Measurements from ENCODE around the gene MAP4K3. TPM values are rescaled to one million over a fixed set of nuclear protein-coding genes. Genes with fewer than 3 reads are reported as not detected.
A peak's percentile ranks its signal among the peaks of the same experiment; 100 is the strongest.

The MAP4K3 gene
- total and polyA plus RNA-seq, 9 of the 15 experiments (the other 6 are each of a cell fraction or from before 2014, with no cell fraction given): 3.1 to 30.0 (median 16.9) TPM

GRCh38 chr2:39227628-39228412 lies 209.3 kb downstream of the MAP4K3 start (continued):
- TF ChIP-seq, protein P1, sequence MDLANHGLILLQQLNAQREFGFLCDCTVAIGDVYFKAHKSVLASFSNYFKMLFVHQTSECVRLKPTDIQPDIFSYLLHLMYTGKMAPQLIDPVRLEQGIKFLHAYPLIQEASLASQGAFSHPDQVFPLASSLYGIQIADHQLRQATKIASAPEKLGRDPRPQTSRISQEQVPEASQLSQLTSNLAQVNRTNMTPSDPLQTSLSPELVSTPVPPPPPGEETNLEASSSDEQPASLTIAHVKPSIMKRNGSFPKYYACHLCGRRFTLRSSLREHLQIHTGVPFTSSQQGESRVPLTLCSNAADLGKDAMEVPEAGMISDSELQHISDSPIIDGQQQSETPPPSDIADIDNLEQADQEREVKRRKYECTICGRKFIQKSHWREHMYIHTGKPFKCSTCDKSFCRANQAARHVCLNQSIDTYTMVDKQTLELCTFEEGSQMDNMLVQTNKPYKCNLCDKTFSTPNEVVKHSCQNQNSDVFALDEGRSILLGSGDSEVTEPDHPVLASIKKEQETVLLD (IDR thresholded peaks at IDR 0.05): no peak
- TF ChIP-seq FOXP1 (CRISPR knock-in tag; IDR thresholded peaks at IDR 0.05) (no peak), THRAP3 (IDR thresholded peaks at IDR 0.05; ENCODE audit: borderline replicate concordance) (no peak), KLF16 (IDR thresholded peaks at IDR 0.05) (peak; percentile 30; the same call in 1 of the 2 replicates), HNRNPL (IDR thresholded peaks at IDR 0.05; ENCODE audit: low read depth, low read length) (no peak), SMARCC2 (IDR thresholded peaks at IDR 0.05; ENCODE audit: low read depth) (no peak), SIN3B (IDR thresholded peaks at IDR 0.05; ENCODE audit: low read depth) (no peak), ARID4B (CRISPR knock-in tag; IDR thresholded peaks at IDR 0.05) (no peak), CBFA2T3 (IDR thresholded peaks at IDR 0.05) (no peak), ESRRA (IDR thresholded peaks at IDR 0.05; ENCODE audit: borderline replicate concordance, low read depth) (0 out of 2 replicates have a peak, but pooled peaks have one; percentile 12), PBX2 (CRISPR knock-in tag; IDR thresholded peaks at IDR 0.05; ENCODE audit: low read depth) (no peak), PBX2 (tag; conservative IDR thresholded peaks at IDR 0.05; ENCODE audit: low read depth) (peak; percentile 67), ARID2 (IDR thresholded peaks at IDR 0.05) (peak; percentile 28; the same call in 1 of the 2 replicates), RBM34 (IDR thresholded peaks at IDR 0.05; ENCODE audit: borderline replicate concordance, insufficient read depth, low read length) (no peak)
- TF ChIP-seq, protein P2, sequence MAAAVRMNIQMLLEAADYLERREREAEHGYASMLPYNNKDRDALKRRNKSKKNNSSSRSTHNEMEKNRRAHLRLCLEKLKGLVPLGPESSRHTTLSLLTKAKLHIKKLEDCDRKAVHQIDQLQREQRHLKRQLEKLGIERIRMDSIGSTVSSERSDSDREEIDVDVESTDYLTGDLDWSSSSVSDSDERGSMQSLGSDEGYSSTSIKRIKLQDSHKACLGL (CRISPR knock-in tag; IDR thresholded peaks at IDR 0.05; ENCODE audit: borderline replicate concordance, poor library complexity, severe bottlenecking): no peak
